Endothelial cell of umbilical vein (primary cell): Measurements from ENCODE around the gene RFNG. TPM values are rescaled to one million over a fixed set of nuclear protein-coding genes. Genes with fewer than 3 reads are reported as not detected.

Source experiments
- BruUV-seq: library from RNA; stranded (reverse); fragments of 400-500 nt; replicated peaks from 2 replicates; lab custom pipeline; 2021; lab: Mats Ljungman, UMichigan
- CTCF ChIA-PET: fragments of 300-600, 350-600 bp; sonication (Branson Sonifier 250); formaldehyde crosslinking; loops from one replicate; lab custom pipeline; 2021; ENCODE audit warnings: antibody characterized with exemption, inconsistent platforms; lab: Charles Lee
- POLR2A ChIA-PET: fragments of 300-600, 350-600 bp; sonication (Branson Sonifier 250); formaldehyde crosslinking; loops from one replicate; lab custom pipeline; 2021; ENCODE audit warnings: antibody characterized with exemption, inconsistent platforms; lab: Charles Lee
- DNase-seq: peaks from one replicate; pipeline ENCODE4 v3.0.0-alpha.2; 2011; ENCODE audit warnings: low read depth, low spot score
- FAIRE-seq: peaks from 2 replicates; lab custom pipeline; 2011; peaks lifted over from hg19 to GRCh38; lab: Jason Lieb, UNC
- H2AFZ ChIP-seq: 2 replicates; pipeline ENCODE4 v1.6.0; 2012; ENCODE audit warnings: low read depth, low read length, control low read depth, inconsistent platforms
- H3K27ac ChIP-seq: 2 replicates; pipeline ENCODE4 v1.5.1; 2011; ENCODE audit warnings: low read depth, mild to moderate bottlenecking, control low read depth, low read length, moderate library complexity; ENCODE audit not compliant: insufficient read depth
- H3K27me3 ChIP-seq, 2 experiments: 2 replicates each; pipeline versions ENCODE4 v1.6.0 to v1.6.1; 2011; ENCODE audit warnings: low read length in 2 of 2, mixed read lengths in 1 of 2; ENCODE audit not compliant: control insufficient read depth in 2 of 2, insufficient read depth in 2 of 2
- H3K36me3 ChIP-seq, 2 experiments: 2 replicates in 1 of 2; 3 replicates in 1 of 2; pipeline ENCODE4 v1.5.1; 2011; ENCODE audit warnings: low read length in 2 of 2, mild to moderate bottlenecking in 1 of 2, moderate library complexity in 1 of 2; ENCODE audit not compliant: control insufficient read depth in 2 of 2, insufficient read depth in 2 of 2; ENCODE audit errors: extremely low read depth in 1 of 2
- H3K4me1 ChIP-seq: 3 replicates; pipeline ENCODE4 v1.5.1; 2011; ENCODE audit warnings: mild to moderate bottlenecking, low read length; ENCODE audit not compliant: control insufficient read depth, insufficient read depth; ENCODE audit errors: extremely low read depth
- H3K4me2 ChIP-seq: 2 replicates; pipeline ENCODE4 v1.6.1; 2011; ENCODE audit warnings: low read length, control low read depth, mixed read lengths; ENCODE audit not compliant: insufficient read depth
- H3K4me3 ChIP-seq, 3 experiments: fragments of 200-600 bp in 1 of 3; sonication (generic), shearing (Covaris generic) in 1 of 3; replicated peaks in 1 of 3; 2 replicates each; pipeline ENCODE4 v1.5.1; 2011 to 2016; ENCODE audit warnings: control low read depth in 3 of 3, low read length in 3 of 3, mild to moderate bottlenecking in 2 of 3, inconsistent platforms in 1 of 3, low read depth in 1 of 3, moderate library complexity in 1 of 3; ENCODE audit not compliant: insufficient read depth in 1 of 3
- H3K79me2 ChIP-seq: 2 replicates; pipeline ENCODE4 v1.6.0; 2012; ENCODE audit warnings: low read length, inconsistent platforms; ENCODE audit not compliant: control insufficient read depth, insufficient read depth
- H3K9ac ChIP-seq: replicated peaks from 2 replicates; pipeline ENCODE3; 2011; ENCODE audit warnings: low read length, control low read depth; ENCODE audit not compliant: insufficient read depth; ENCODE audit errors: extremely low read depth
- H3K9me1 ChIP-seq: replicated peaks from 3 replicates; pipeline ENCODE4 v1.6.0; 2011; ENCODE audit warnings: mild to moderate bottlenecking, low read length; ENCODE audit not compliant: control insufficient read depth, insufficient read depth; ENCODE audit errors: extremely low read depth
- H3K9me3 ChIP-seq: replicated peaks from 2 replicates; pipeline ENCODE4 v1.5.1; 2012; ENCODE audit warnings: low read length, inconsistent platforms; ENCODE audit not compliant: control insufficient read depth, insufficient read depth
- H4K20me1 ChIP-seq: replicated peaks from 2 replicates; pipeline ENCODE3; 2011; ENCODE audit warnings: mild to moderate bottlenecking, low read length; ENCODE audit not compliant: control insufficient read depth, insufficient read depth; ENCODE audit errors: extremely low read depth
- CTCF ChIP-seq, 2 donors: IDR thresholded peaks; 1 replicate in 1 of 2; 2 replicates in 1 of 2; pipeline ENCODE4 v1.5.1; 2011; ENCODE audit warnings: low read length in 2 of 2, mild to moderate bottlenecking in 2 of 2, moderate library complexity in 2 of 2, control low read depth in 1 of 2, inconsistent platforms in 1 of 2, low read depth in 1 of 2; ENCODE audit not compliant: insufficient read depth in 1 of 2; ENCODE audit errors: extremely low read depth in 1 of 2
- EZH2 ChIP-seq: IDR thresholded peaks from 2 replicates; pipeline ENCODE4 v1.6.1; 2012; ENCODE audit warnings: borderline replicate concordance, low read depth, mild to moderate bottlenecking, moderate library complexity, low read length, inconsistent platforms; ENCODE audit not compliant: severe bottlenecking
- FOS ChIP-seq: IDR thresholded peaks from 2 replicates; pipeline ENCODE4 v1.6.1; 2011; ENCODE audit warnings: mild to moderate bottlenecking, low read length, moderate library complexity, borderline replicate concordance; ENCODE audit not compliant: insufficient read depth
- GATA2 ChIP-seq: IDR thresholded peaks from 2 replicates; pipeline ENCODE4 v1.7.0; 2011; ENCODE audit warnings: low read depth, mild to moderate bottlenecking, moderate library complexity, mixed read lengths, low read length; ENCODE audit not compliant: insufficient read length, insufficient read depth
- MAX ChIP-seq: IDR thresholded peaks from 2 replicates; pipeline ENCODE4 v1.6.1; 2011; ENCODE audit not compliant: insufficient read depth, insufficient read length
- MYC ChIP-seq: IDR thresholded peaks from one replicate; pipeline ENCODE4 v1.6.1; 2011; ENCODE audit warnings: mild to moderate bottlenecking, low read depth, low read length
- POLR2A ChIP-seq: IDR thresholded peaks from 2 replicates; pipeline ENCODE4 v1.6.1; 2012; ENCODE audit warnings: low read depth, mild to moderate bottlenecking, control low read depth, low read length
- POLR2AphosphoS5 ChIP-seq: IDR thresholded peaks from 2 replicates; pipeline ENCODE4 v1.6.1; 2012; ENCODE audit warnings: low read depth, mild to moderate bottlenecking, control low read depth, low read length, moderate library complexity; ENCODE audit not compliant: insufficient read depth
- dilution Hi-C: fragments of 300-500 bp; cut with MboI; formaldehyde crosslinking; loops from one replicate; pipeline ENCODE4 v1.15.0; 2019; ENCODE audit warnings: low sequenced_read_pairs; ENCODE audit not compliant: extremely low pct_ligation_motif_present
- intact Hi-C: fragments of 100-400 bp; cut with micrococcal nuclease; formaldehyde crosslinking; loops from one replicate; pipeline ENCODE4 v1.10.0; 2022
- polyA plus RNA-seq, 4 experiments: library from polyadenylated mRNA; depleted of rRNA in 3 of 4; stranded (reverse) in 3 of 4; unstranded in 1 of 4; fragments of >200 nt; gene quantifications; 2 replicates each; pipeline versions ENCODE4 v1.2.1 to v1.2.3, GENCODE V29; 2011 to 2012; ENCODE audit warnings: missing spikeins in 1 of 4
- total RNA-seq: library from RNA; stranded (reverse); gene quantifications from 2 replicates; pipeline ENCODE4 v1.2.3, GENCODE V29; 2021

The RFNG gene
- total and polyA plus RNA-seq, 2 donors (not counting 3 experiments of a cell fraction or from before 2014, with no cell fraction given): 33.7 to 40.0 TPM

GRCh38 chr17:82062984-82063368, 11.4 kb upstream of the RFNG start:
- Histone ChIP-seq H3K36me3 (peaks cover 0 to 28% of the 10 kb centered on the region in 2 experiments), H3K27me3 (no peaks in the 10 kb centered on the region), H3K9ac (no peak overlapping the region), H3K9me1 (no peaks in the 10 kb centered on the region), H3K4me1 (peaks cover 15% of the 10 kb centered on the region), H4K20me1 (no peaks in the 10 kb centered on the region), H3K9me3 (no peaks in the 10 kb centered on the region), H3K4me3 (no peak overlapping the region), H3K4me2 (no peak overlapping the region), H3K27ac (no peak overlapping the region), H3K79me2 (peaks cover 14% of the 10 kb centered on the region), H2AFZ (no peak overlapping the region)
- DNase-seq: no peak
- dilution Hi-C loops (no loop called here), intact Hi-C loops (no loop called here)
- no peak for TF ChIP-seq MYC
- no peak for TF ChIP-seq MAX
- no peak for TF ChIP-seq FOS
- TF ChIP-seq GATA2: no peak
- no peak for TF ChIP-seq POLR2AphosphoS5
- TF ChIP-seq EZH2: no peak
- no peak for TF ChIP-seq POLR2A
- no peak for TF ChIP-seq CTCF (IDR thresholded peaks at IDR 0.05; ENCODE audit: extremely low read depth in 1 of 2, insufficient read depth in 1 of 2, low read depth in 1 of 2, low read length in 2 of 2)
- ChIA-PET CTCF (interaction anchor here (1.0 to 1.2 kb wide), 2 partner anchors 32 to 104 kb away, joined by 3 read pairs; no protein-coding TSS in a partner anchor), POLR2A (no interaction called here)
- no TSS peak for BruUV-seq
- FAIRE-seq: no peak
